Ammon's horn (tissue), 1 donor: ENCODE results near the gene RXRG.
A peak's percentile ranks its signal among the peaks of the same experiment; 100 is the strongest.

Experiments used
- DNase-seq: peaks from one replicate; pipeline ENCODE4 v3.0.0-alpha.2; 2016; ENCODE audit warnings: low spot score

Gene RXRG

GRCh38 chr1:165409657-165410358, 35.1 kb downstream of the RXRG start:
- no peak for DNase-seq

GRCh38 chr1:165408518-165408917, 36.4 kb downstream of the RXRG start:
- DNase-seq = no peak

GRCh38 chr1:165407398-165407797, 37.5 kb downstream of the RXRG start:
- DNase-seq = no peak

GRCh38 chr1:165403835-165404482, 41.0 kb downstream of the RXRG start:
- peak; percentile 29 for DNase-seq

GRCh38 chr1:165402517-165403111, 42.3 kb downstream of the RXRG start:
- DNase-seq = no peak

- no peak for DNase-seq
Measured at GRCh38 chr1:165397944-165398343, 47.0 kb downstream of the RXRG start.

- no peak for DNase-seq
Measured at GRCh38 chr1:165395901-165396300, 49.0 kb downstream of the RXRG start.

GRCh38 chr1:165395478-165395877, 49.4 kb downstream of the RXRG start:
- no peak for DNase-seq

- DNase-seq = peak; percentile 89
Measured at GRCh38 chr1:165392634-165393571, 52.0 kb downstream of the RXRG start.

- DNase-seq = no peak
Measured at GRCh38 chr1:165389609-165390008, 55.3 kb downstream of the RXRG start.

- DNase-seq = no peak
Measured at GRCh38 chr1:165387961-165388360, 57.0 kb downstream of the RXRG start.

GRCh38 chr1:165387505-165387904, 57.4 kb downstream of the RXRG start:
- no peak for DNase-seq

- peak; percentile 46 for DNase-seq
Measured at GRCh38 chr1:165383599-165384405, 61.1 kb downstream of the RXRG start.

- DNase-seq = peak; percentile 72
Measured at GRCh38 chr1:165383067-165383466, 61.9 kb downstream of the RXRG start.

- no peak for DNase-seq
Measured at GRCh38 chr1:165381745-165382505, 63.0 kb downstream of the RXRG start.

GRCh38 chr1:165376811-165377311, 68.1 kb downstream of the RXRG start:
- DNase-seq = no peak

- DNase-seq = peak; percentile 86
Measured at GRCh38 chr1:165376041-165376810, 68.7 kb downstream of the RXRG start.

GRCh38 chr1:165375623-165376022, 69.3 kb downstream of the RXRG start:
- DNase-seq = no peak

- no peak for DNase-seq
Measured at GRCh38 chr1:165371588-165372225, 73.2 kb downstream of the RXRG start.
